A673 (cell line): Measurements from ENCODE around the gene MAML3.

Experiments
- EZH2 ChIP-seq: fragments of 200-600 bp; sonication (generic); IDR thresholded peaks from 2 replicates; pipeline ENCODE4 v1.6.1; 2017; ENCODE audit warnings: borderline replicate concordance, low read depth, mild to moderate bottlenecking, mixed read lengths, antibody characterized with exemption, low read length; ENCODE audit not compliant: poor library complexity, severe bottlenecking
- TF ChIP-seq, protein P1 (sequence below): fragments of 300-800, 200-600 bp; sonication (generic); conservative IDR thresholded peaks from 2 replicates; pipeline ENCODE4 v1.5.1; 2017; ENCODE audit warnings: low read depth, mild to moderate bottlenecking, antibody characterized with exemption, low read length, moderate library complexity, mixed read lengths

DNA sequence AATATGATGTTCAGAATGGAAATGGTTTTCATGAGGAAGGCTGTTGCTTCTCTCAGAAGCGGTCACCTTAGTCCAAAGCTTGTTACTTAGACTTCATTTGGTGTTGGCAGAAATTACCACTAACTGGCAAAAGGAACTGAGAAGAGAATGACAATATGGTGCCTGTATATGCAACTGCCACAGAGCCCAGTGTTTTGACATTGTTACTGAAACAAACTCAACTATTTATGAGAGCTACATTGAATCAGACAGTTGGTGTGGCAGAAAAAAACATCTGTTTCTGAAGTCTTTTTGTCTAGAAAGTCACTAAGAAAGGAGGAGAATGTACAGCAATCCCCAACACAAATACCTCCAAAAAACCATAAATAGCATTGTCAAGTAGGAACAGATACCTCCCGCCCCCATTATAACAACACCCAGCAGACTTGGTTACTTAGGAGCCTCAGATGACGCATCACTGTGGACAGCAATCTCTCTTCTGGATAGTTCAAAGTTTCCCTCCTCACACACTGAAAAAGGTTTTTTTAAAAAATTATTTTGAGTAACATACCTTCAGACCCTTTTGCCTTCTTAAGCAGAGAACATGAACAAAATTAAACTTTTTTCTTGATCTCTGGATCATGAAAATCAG lies 92.2 kb downstream of the MAML3 start:
- TF ChIP-seq, protein P1, sequence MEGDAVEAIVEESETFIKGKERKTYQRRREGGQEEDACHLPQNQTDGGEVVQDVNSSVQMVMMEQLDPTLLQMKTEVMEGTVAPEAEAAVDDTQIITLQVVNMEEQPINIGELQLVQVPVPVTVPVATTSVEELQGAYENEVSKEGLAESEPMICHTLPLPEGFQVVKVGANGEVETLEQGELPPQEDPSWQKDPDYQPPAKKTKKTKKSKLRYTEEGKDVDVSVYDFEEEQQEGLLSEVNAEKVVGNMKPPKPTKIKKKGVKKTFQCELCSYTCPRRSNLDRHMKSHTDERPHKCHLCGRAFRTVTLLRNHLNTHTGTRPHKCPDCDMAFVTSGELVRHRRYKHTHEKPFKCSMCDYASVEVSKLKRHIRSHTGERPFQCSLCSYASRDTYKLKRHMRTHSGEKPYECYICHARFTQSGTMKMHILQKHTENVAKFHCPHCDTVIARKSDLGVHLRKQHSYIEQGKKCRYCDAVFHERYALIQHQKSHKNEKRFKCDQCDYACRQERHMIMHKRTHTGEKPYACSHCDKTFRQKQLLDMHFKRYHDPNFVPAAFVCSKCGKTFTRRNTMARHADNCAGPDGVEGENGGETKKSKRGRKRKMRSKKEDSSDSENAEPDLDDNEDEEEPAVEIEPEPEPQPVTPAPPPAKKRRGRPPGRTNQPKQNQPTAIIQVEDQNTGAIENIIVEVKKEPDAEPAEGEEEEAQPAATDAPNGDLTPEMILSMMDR: no peak
- no peak for TF ChIP-seq EZH2
